A549 treated with ZK216348 at 1 μM for 4 hours (cell line): ENCODE results near the gene CC2D1B. TPM values are rescaled to one million over a fixed set of nuclear protein-coding genes. Genes with fewer than 3 reads are reported as not detected.

Source experiments
- total RNA-seq: library from RNA; stranded (reverse); fragments of 200-300 nt; extraction: Qiagen RNA extraction; gene quantifications from 5 replicates; pipeline ENCODE4 v1.2.3, GENCODE V29; 2022; ENCODE audit warnings: low read depth

Gene CC2D1B, protein sequence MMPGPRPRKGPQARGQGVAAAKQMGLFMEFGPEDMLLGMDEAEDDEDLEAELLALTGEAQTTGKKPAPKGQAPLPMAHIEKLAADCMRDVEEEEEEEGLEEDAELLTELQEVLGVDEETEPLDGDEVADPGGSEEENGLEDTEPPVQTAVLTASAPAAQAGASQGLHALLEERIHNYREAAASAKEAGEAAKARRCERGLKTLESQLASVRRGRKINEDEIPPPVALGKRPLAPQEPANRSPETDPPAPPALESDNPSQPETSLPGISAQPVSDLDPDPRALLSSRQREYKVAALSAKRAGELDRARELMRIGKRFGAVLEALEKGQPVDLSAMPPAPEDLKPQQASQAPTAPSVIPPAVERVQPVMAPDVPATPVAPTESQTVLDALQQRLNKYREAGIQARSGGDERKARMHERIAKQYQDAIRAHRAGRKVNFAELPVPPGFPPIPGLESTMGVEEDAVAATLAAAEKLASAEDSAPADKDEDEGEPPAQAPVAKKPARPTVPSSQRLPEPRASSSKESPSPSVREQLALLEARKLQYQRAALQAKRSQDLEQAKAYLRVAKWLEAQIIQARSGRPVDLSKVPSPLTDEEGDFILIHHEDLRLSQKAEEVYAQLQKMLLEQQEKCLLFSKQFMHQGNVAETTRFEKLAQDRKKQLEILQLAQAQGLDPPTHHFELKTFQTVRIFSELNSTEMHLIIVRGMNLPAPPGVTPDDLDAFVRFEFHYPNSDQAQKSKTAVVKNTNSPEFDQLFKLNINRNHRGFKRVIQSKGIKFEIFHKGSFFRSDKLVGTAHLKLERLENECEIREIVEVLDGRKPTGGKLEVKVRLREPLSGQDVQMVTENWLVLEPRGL
- total RNA-seq, result 11.2 to 22.3 TPM (median 18.3 TPM) in 5 replicates

DNA sequence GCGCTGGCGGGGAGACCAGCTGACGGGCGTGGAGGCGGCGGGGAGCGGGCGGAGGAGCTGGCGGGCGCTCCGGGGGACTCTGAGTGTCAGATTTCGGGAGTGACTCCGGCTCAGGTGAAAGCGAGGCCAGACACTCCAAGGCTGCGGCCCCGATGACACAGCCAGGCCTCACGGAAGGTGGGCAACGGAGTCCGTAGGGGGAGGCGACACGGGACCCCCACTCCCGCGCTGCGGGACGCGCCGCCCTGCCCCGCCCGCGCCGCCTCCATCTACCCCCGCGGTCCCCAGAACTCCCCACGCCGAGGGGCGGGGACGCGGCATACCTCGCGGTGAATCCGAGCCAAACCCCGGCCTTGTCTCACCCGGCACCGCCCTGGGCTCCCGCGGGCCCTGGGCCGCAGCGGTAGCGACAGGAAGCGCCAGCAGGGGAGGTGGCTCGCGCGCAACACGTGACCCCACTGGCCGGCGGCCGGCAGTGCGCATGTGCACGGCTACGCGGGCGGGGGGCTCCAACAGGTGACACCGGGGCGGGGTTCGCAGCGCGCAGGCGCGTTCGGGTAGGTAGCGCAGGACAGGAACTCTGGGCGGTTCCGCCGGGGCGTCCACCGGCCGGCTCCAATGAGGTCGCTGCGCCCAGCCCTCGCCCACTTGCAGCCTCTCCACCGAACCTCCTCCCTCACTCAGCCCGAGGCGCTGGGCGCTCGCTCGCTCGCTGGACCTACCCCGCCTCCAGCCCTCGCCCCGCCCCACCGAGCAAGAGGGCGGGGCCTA is at the start of gene CC2D1B:
CC2D1B (minus strand) TSS at position 460 of the 771 bp plus-strand sequence. CDS start 1,585 bp downstream, outside the sequence.

GRCh38 chr1:52404116-52404974 is 38.3 kb upstream of the CC2D1B start, which contains the start of the genes ORC1 and PRPF38A:
ORC1 (minus strand) TSS chr1:52404423; CDS start chr1:52402223, 2,200 bp downstream.
PRPF38A (plus strand) TSS chr1:52404602; CDS start chr1:52404750, 148 bp downstream.

Other genes starting within 250 kb of the CC2D1B start
- gene ZFYVE9, start 224.1 kb downstream of the CC2D1B start, total RNA-seq, result 7.2 to 9.0 TPM (median 8.0 TPM) in 5 replicates
- gene ORC1, start 38.2 kb upstream of the CC2D1B start, total RNA-seq, result 18.3 to 20.6 TPM (median 19.3 TPM) in 5 replicates
- 19.2 to 21.9 TPM (median 20.8 TPM) in 5 replicates for gene PRPF38A, start 38.4 kb upstream of the CC2D1B start, total RNA-seq
- gene TUT4, start 186.9 kb upstream of the CC2D1B start, total RNA-seq, result 20.5 to 25.5 TPM (median 23.3 TPM) in 5 replicates
- not detected in 5 replicates for gene GPX7, start 236.2 kb upstream of the CC2D1B start, total RNA-seq